GM12875 (cell line): ENCODE measurements around the gene CARMIL1.
"Not testable (repeated sequence)": the region's sequence is repeated elsewhere in the genome, so short reads cannot be mapped to it uniquely, and the experiment has no call there.

Source experiments
- H3K4me3 ChIP-seq: one replicate; pipeline ENCODE4 v1.5.1; 2011; ENCODE audit warnings: low read depth, low read length, control low read depth
- TF ChIP-seq, protein P1 (sequence below): IDR thresholded peaks from 2 replicates; pipeline ENCODE4 v1.5.1; 2011; ENCODE audit warnings: low read depth, mild to moderate bottlenecking, control low read depth, inconsistent platforms, low read length, moderate library complexity, borderline replicate concordance; ENCODE audit not compliant: insufficient read depth

CARMIL1 gene

DNA sequence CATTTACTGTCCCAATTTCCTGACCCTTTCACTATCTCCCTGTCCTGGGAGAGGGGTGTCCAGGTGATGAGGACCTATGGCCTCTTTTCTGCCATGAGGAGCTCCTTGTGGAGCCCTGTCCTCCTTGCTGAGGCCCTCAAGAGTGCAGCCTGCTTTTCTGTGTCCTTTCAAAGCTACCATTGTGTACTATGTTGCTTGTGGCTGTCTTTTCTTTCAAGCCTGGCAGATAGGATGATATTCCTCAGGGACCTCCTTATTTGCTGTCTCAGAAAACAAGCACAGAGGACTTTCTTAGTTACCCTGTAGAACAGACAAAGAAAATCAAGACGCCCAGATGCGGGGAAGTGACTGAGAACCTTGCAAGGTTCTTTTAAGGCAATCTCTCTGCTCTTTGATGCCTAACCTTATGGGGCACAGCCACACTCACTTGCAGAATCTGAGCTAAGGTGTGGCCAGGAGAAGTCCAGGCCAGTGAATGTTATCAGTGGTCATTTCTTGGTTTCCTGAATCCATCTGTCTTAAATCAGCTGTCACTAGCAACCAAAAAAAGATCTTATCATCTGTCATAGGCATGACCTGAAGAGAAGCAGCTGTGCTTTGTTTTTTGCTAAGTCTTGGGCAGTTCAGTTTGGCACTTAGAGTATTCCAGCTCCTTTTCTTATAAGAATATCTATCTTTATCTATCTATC, 17.2 kb downstream of the CARMIL1 start:
- H3K4me3 ChIP-seq, result no peak overlapping the region
- TF ChIP-seq, protein P1, sequence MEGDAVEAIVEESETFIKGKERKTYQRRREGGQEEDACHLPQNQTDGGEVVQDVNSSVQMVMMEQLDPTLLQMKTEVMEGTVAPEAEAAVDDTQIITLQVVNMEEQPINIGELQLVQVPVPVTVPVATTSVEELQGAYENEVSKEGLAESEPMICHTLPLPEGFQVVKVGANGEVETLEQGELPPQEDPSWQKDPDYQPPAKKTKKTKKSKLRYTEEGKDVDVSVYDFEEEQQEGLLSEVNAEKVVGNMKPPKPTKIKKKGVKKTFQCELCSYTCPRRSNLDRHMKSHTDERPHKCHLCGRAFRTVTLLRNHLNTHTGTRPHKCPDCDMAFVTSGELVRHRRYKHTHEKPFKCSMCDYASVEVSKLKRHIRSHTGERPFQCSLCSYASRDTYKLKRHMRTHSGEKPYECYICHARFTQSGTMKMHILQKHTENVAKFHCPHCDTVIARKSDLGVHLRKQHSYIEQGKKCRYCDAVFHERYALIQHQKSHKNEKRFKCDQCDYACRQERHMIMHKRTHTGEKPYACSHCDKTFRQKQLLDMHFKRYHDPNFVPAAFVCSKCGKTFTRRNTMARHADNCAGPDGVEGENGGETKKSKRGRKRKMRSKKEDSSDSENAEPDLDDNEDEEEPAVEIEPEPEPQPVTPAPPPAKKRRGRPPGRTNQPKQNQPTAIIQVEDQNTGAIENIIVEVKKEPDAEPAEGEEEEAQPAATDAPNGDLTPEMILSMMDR, result no peak

DNA sequence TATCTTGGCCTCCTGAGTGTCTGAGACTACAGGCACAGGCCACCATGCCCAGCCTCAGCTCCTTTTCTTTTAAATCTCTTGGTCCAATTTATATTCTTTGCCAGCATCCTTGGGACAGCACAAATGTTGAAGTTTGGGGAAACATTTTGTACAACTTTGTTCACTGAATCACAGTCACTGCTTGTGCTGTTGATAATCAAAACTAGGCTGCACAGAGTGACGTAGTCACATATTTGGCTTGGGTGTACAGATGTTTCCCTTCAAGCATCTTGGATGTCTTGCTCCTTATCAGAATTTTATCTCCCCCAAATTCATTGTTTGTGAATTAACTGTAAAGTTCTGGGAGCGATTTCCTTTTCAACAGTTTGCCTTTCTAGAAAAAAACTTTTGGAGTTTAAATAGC, 17.9 kb downstream of the CARMIL1 start:
- TF ChIP-seq, protein P1, result no peak
- no peak overlapping the region for H3K4me3 ChIP-seq

DNA sequence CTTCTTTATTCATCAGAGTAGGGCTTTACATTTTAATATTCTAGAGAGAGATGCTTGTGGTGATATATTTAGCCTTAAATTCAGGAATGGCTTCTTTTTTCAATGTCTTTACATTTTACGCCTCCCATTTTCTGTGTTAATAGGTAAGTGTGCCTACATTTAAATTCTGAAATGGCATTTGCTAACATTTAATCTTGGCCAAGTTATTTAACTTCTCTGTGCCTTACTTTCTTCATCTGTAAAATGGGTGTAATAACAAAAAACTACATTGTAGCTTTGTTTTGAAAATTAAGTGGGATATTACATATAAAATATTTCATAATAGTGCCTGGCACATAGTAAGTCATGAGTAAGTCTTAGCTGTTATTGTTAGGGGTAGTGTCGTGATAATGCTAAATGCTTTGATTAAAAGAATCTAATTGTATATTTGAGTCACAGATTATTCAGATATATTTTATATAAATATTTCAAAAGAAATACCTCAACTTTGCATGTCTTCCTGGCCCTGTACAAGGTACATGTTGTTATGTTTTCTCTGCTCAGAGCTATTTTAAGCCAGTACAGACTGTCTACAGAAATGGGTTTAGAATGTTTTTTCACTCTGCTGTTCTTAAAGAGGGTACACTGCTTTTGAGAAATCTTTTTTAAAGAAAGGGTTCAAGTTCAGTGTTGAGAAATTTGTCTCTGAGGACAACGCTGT, 18.8 kb downstream of the CARMIL1 start:
- TF ChIP-seq, protein P1, result no peak
- H3K4me3 ChIP-seq, result no peak overlapping the region

DNA sequence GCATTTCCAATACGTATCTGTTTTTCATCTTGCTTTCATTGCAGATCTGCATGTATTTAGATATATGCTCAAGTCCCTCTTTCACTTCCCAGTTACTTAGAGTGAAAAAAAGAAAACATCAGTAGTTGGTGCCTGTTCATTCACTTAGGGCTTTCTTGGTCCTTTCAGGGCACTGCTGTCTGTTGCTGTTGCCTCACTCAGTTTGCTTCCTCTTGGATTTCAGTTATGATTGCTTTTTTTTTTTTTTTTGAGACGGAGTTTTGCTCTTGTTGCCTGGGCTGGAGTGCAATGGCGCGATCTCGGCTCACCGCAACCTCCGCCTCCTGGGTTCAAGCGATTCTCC, 19.3 kb downstream of the CARMIL1 start:
- H3K4me3 ChIP-seq, result not testable (repeated sequence)

DNA sequence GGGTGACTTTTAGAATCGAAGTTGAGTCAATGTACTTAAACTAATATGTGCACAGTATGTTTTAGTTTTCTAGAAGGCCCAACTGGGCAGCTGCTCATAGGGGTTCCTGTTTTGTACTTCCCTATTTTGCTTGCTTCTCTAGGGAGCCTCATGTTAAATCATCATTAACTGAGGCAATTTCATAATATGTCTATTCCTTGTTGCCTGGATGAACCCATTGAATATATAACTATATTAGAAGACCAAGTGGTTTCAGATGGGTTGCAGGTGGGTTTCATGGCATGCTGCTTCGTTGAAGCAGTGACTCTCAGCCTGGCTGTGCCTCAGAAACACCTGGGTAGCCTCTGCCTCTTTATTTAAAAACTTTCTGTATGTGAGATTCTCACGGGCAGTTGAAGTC, 22.2 kb downstream of the CARMIL1 start:
- TF ChIP-seq, protein P1, result no peak
- no peak overlapping the region for H3K4me3 ChIP-seq

DNA sequence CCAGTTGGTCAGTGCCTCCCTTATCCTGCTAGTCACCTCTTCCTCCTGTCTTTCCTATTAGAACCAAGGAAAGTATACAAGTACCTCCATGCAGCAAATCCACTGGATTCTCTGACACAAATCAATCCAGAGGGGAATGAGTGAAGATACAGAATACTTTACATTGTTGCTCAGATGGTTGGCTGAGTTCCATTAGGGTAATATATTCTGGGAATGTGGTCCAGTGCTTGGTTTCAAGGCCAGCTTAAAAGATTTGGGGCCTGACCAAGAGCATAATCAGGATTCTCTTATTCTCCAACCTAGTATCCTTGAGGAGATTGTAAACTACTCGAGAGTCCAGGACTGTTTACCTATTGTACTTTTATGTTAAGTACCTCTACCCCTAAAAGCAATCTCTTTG, 23.0 kb downstream of the CARMIL1 start:
- TF ChIP-seq, protein P1, result no peak
- H3K4me3 ChIP-seq, result no peak overlapping the region

DNA sequence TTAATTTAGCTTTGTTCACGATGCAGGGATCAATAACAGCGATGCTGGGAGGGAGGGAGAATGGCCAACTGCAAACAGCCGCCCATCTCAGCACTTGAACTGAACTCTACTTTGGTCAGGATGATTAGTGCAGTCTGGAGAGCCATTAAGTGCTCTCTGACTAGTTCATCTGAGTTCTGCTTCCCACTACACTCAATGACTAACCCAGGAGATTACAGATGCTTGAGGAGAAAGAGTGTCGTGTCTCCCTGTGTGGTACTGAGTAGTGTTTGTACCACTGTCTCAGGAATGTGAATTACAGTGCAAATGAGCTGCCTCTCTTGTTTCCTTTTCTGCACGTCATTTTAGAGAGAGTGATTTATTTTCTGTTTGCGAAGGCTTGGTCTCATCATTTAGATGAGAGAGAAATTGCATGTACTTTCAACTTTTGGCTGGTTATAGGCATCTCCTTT, 23.5 kb downstream of the CARMIL1 start:
- no peak overlapping the region for H3K4me3 ChIP-seq
- TF ChIP-seq, protein P1, result no peak

DNA sequence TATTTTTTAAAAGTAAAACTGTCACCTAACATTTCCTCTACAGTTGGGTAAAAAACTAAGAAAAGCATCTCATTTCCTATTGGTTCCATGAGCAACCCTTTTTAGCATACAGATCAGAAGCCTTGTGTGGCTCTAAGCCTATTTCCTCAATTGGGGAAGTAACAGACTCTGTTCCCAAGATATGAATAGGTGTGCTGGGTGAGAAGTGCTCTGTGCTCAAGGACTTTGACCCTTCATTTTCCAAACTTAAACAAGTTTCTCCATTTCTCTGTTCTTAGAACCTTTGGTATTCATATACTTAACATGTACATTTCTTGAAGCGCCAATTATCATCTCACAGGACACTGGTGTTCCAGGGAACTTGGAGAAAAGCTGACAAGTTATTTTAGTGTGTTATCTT, 24.1 kb downstream of the CARMIL1 start:
- TF ChIP-seq, protein P1, result no peak
- no peak overlapping the region for H3K4me3 ChIP-seq
